HG03469 (cell line): ENCODE results near the gene CTDP1.
"Not testable (repeated sequence)": the region's sequence is repeated elsewhere in the genome, so short reads cannot be mapped to it uniquely, and the experiment has no call there.

Experiments
- ATAC-seq: cut with Tn5 transposase; IDR thresholded peaks from one replicate; pipeline ENCODE4 v1.9.1; 2021; ENCODE audit warnings: mild to moderate bottlenecking, moderate library complexity, moderate number of reproducible peaks; ENCODE audit not compliant: unreplicated experiment

Gene CTDP1

GRCh38 chr18:79738041-79738461 is 58.4 kb downstream of the CTDP1 start:
- ATAC-seq, result no peak

DNA sequence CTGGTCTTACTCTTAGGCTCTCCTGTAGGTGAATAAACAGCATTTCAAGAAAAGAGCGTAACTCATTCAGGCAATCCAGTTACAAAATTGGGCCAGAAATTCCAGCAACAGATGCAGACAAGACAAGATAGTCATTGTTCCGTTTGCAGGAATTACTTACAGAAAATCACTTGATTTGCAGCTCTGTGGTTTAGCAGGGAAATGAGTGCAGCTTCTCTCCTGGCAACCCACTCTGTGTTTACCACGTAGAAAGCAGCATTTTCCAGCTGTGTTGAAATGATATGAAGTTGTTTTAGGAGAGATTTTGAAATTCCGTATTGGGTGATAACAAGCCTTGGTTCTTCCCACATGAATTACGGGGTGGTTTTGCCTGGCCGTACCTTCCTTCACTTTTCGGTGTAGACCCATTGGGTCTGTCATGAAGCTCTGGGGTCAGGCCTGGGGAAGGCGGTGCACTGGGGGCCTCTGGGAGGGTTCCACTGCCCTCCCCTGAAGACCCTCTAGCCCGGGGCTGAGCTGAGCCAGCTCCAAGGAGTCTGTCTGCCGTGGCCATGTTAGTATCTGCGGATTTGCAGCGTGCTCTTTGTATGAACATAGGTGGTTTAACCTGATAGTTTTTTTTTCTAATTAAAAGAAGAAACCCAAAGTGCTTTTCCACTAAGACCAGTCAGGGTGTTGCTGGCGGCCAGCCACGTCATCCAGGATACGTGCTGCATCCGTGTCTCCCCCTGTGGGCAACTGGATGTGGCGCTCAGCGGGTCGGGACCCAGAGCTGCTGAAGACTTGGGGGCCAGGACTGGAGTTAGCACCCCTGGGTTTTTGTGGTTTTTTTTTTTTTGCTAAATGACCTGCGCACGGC is 59.2 kb downstream of the CTDP1 start:
- ATAC-seq, result no peak

DNA sequence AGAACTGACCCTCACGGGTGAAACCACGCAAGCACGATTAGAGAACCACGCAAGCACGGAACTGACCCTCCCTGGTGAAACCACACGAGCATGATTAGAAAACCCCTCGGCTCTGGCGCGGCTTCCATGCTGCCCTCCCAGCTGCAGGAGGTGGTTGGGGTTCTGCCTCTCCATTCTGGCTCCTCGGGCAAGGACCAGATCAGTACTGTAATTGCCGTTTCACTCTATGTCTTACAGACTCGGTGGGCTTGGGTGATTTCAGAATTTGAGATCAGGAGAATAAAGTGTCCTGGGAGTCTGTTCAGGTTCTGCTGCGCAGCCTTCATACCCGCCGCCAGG is 59.8 kb downstream of the CTDP1 start:
- ATAC-seq, result no peak

- not testable (repeated sequence) for ATAC-seq
These were observed 60.4 kb downstream of the CTDP1 start for GRCh38 chr18:79740047-79740446.

DNA sequence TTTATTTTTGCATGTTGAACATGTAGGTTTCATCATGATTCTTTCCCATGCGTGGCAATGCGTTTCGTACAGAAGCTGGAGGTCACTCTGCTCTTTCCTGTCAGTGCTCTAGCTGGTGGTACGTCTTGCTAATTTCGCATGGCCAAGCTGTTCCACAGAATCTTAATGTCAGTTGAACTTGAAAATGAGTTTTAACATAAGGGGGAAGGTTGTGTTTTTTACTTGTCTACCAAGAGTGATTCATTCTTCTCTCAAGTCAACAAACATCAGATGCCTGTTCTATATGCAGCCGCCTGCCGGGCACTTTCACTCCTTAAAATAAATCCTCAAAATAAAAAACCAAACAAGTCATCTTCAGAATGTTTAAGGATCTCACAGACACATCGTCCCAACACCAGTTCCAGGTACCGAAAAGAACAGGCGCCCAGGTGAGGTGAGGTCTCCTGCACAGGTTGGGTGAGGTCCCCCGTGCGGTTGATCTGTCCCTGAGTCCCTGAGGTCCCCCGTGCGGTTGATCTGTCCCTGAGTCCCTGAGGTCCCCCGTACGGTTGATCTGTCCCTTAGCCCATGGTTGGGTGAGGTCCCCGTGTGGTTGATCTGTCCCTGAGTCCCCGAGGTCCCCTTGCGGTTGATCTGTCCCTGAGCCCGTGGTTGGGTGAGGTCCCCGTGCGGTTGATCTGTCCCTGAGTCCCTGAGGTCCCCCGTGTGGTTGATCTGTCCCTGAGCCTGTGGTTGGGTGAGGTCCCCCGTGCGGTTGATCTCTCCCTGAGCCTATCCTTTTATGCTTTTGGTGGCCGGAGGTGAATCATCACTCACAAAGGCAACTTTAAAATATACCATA is 61.1 kb downstream of the CTDP1 start:
- no peak for ATAC-seq

DNA sequence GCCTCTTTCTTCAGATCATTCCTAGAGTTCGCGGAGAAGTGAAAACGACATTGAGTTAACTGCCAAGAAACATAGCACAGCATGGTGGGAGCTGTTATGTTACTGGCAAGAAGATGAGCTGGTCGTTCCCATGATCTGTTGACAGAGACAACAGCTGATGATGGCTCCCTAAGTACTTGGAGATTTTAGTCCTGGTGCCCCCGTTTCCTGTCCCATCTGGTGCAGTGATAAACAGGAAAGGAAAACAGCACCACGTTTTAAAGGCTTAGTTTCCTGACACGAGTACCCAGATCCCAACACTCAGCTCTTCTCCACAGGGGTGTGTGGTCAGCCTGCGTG is 61.7 kb downstream of the CTDP1 start:
- ATAC-seq, result no peak

- no peak for ATAC-seq
These were observed 62.5 kb downstream of the CTDP1 start for GRCh38 chr18:79742076-79742475.

DNA sequence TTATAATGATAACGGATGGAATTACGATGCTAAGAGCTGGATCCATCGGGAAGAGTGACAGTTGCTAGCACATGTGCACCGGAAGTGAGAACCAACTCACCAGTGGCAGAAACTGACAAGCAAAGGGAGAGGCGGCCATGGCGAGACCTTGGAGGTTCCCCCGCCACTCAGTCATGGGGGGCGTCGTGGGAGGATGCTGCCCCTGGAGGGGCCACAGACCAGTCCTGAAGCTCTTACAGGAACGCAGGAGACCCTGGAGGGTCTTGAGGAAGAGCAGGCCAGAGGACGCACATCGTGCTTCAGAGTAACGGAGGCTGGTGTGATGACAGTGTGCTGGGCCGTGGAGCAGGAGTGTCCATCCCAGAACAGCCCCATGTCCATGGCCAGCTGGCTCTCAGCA is 65.0 kb downstream of the CTDP1 start:
- ATAC-seq, result no peak

- no peak for ATAC-seq
These were observed 67.1 kb downstream of the CTDP1 start for GRCh38 chr18:79746730-79747129.

- no peak for ATAC-seq
These were observed 67.7 kb downstream of the CTDP1 start for GRCh38 chr18:79747156-79747845.

GRCh38 chr18:79748321-79749180 is 68.9 kb downstream of the CTDP1 start:
- no peak for ATAC-seq

DNA sequence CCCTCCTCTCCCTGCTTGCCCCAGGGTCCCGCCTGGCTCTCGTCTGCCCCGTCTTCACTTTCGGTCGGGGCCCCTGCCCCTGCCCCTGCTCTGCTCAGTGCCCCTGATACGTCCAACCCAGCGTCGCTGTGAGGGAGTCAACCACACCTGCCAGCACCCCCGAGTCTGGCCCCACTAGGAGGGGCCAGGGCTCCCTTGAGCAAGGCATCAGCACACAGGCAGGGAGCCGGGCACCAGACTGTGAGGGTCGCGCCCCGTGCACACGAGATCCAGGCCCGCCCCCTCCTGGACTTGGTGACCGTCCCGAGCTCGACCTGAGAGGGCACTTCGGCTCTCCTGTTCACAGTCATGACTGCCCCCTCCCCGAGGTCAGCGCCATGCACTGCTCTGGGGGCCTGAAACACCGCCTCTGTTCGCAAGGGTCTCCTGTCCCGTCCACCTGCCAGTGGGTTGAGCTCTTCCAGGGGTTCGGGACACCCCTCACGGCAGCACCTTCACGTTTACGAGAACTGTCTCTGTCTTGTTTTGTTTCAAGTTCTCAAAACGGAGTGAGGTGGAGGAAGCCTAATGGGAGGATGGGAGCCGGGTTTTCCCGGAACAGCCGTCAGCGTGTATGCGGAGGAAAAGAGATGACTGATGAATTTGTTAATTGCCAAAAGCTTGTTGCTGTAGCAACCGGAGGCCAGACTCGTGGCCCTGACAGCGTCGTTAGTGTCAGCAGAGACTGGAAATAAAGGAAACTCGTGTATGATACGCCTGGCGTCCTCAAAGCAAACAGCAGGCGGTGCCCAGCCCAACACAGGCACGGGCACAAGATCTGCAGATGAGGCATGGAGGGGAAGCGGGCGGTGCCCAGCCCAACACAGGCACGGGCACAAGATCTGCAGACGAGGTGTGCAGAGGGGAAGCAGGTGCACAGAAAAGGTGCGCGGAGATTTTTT is 69.9 kb downstream of the CTDP1 start:
- ATAC-seq, result no peak

- ATAC-seq, result no peak
These were observed 71.5 kb downstream of the CTDP1 start for GRCh38 chr18:79750980-79751571.

DNA sequence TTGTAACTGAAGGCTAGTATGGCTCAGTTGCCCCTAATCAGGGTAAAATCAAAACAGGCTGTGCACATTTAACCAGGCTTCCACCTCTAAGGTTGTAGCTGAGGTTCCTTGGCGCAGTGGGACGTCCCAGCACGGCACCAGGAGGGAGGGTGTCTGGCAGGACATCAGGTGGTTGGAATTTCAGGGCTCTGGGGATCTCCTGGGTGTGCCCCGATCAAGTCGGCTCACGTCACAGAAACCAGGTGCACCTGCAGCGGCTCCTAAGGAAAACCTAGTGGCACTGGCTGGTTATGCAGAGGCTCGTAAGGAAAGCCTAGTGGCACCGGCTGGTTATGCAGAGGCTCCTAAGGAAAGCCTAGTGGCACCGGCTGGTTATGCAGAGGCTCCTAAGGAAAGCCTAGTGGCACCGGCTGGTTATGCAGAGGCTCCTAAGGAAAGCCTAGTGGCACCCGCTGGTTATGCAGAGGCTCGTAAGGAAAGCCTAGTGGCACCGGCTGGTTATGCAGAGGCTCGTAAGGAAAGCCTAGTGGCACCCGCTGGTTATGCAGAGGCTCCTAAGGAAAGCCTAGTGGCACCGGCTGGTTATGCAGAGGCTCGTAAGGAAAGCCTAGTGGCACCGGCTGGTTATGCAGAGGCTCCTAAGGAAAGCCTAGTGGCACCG is 72.4 kb downstream of the CTDP1 start:
- ATAC-seq, result not testable (repeated sequence)

- ATAC-seq, result not testable (repeated sequence)
These were observed 73.3 kb downstream of the CTDP1 start for GRCh38 chr18:79752946-79753345.

DNA sequence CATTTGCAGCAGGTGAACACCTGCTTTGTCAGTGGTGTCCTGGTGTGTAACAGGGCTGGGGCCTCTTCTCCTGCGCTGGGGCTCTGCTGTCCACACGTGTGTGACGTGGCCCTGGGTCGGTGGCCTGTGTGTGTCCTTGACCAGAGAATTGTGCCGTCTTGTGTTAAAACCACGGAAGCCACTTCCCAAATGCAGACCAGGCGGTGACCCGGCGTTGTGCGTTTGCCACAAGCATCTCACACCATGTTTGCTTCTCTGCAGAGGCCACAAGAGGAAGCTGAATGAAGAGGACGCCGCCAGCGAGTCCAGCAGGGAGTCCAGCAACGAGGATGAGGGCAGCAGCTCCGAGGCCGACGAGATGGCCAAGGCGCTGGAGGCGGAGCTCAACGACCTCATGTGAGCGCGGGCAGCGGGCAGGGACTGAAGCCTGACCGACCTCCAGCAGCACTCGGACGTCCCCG is 73.8 kb downstream of the CTDP1 start:
- no peak for ATAC-seq

DNA sequence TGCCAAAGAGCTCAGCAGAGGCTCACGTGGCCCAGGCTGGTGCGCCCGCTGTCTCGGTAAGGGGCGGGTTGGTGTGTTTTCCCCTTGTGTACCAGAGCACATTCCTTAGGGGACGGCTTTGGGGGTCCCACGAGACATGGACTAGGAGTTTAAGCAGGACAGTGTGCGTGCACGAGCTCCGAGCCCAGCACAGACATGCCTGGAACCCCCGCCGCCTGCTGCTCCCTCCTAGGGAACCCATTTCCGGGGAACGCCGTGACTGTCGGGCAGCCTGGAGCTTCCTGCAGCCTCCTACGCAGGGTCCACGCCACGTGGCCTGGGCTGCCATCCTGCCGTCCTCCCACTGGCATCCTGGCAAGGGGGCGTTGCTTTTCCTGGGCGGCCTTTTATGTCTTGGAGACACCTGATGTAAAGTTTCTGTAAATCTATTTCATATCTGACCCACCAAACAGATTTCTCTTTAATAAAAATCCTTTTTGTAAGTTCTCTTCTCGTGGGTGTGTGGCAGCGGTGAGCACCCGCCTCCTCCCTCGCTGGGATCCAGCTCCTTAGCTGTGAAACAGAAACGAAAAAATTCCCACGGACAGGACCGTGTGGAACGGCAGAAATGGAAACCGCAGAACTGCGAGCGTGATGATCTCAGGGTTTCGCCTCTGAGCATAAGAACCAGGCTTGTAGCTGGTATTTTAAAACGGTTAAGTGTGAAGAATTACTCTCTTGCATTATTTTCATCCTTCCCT is 74.6 kb downstream of the CTDP1 start:
- no peak for ATAC-seq

DNA sequence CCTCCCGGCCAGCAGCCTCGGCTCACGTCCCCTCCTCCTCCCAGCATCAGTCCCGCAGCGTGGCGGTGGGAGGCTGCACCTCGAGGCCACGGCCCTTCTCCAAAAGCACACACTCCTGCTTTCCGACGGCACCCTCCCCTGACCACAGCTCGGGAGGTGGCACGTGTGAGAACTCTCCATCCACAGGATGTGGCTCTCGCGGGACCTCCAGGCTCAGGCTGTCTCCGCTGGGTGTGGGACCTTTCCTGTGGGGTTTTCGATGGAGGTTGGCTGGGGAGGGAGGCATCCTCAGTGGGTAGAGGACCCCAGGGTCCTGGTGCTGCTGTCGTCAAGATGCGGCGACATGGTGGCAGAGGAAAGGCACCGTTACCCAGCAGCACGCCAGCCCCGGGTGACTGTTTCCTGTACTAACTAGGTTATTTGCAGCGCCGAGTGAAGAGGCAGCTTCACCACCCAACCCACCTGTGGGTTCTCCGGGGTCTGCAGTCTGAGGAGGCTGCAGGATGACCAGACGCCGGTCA is 75.3 kb downstream of the CTDP1 start:
- ATAC-seq, result no peak
